SK-N-SH (cell line): ENCODE results near the gene NTM. TPM values are rescaled to one million over a fixed set of nuclear protein-coding genes. Genes with fewer than 3 reads are reported as not detected.

Experiments used
- CTCF ChIA-PET: fragments of 300-600, 350-600 bp; formaldehyde crosslinking; extraction: SDS; loops from one replicate; lab custom pipeline; 2021; lab: Yijun Ruan, JAX
- POLR2A ChIA-PET: fragments of 350-600 bp; sonication (Branson Sonifier 250); formaldehyde crosslinking; extraction: SDS; loops from one replicate; lab custom pipeline; 2020; ENCODE audit warnings: antibody characterized with exemption, inconsistent platforms; lab: Yijun Ruan, JAX
- DNase-seq: peaks from one replicate; pipeline ENCODE4 v3.0.0; 2012
- H2AFZ ChIP-seq: fragments of 200-600 bp; sonication (generic); 2 replicates; pipeline ENCODE4 v1.8.1; 2016; ENCODE audit warnings: antibody characterized with exemption, mild to moderate bottlenecking, low read depth
- H3F3A ChIP-seq: fragments of 200-600 bp; sonication (generic); replicated peaks from 2 replicates; pipeline ENCODE3; 2016; ENCODE audit warnings: antibody characterized with exemption, mild to moderate bottlenecking; ENCODE audit not compliant: insufficient read depth
- H3K27ac ChIP-seq, 2 experiments: fragments of 200-500 bp in 1 of 2; fragments of 200-600 bp in 1 of 2; sonication (Bioruptor generic) in 1 of 2; sonication (generic), shearing (Covaris generic) in 1 of 2; 2 replicates each; pipeline versions ENCODE4 v1.5.1 to v1.6.1; 2014 to 2016; ENCODE audit warnings: low read depth in 2 of 2, inconsistent platforms in 1 of 2, low read length in 1 of 2, mild to moderate bottlenecking in 1 of 2, mixed read lengths in 1 of 2
- H3K27me3 ChIP-seq: fragments of 200-600 bp; sonication (generic), shearing (Covaris generic); 2 replicates; pipeline ENCODE4 v1.6.1; 2016; ENCODE audit warnings: mixed run types; ENCODE audit not compliant: insufficient read depth
- H3K36me3 ChIP-seq, 2 experiments: fragments of 200-500 bp in 1 of 2; fragments of 200-600 bp in 1 of 2; sonication (Bioruptor generic) in 1 of 2; sonication (generic) in 1 of 2; replicated peaks in 1 of 2; 2 replicates each; pipeline versions ENCODE3 to v1.5.1; 2014 to 2016; ENCODE audit warnings: low read length in 1 of 2, mild to moderate bottlenecking in 1 of 2; ENCODE audit not compliant: insufficient read depth in 2 of 2, control insufficient read depth in 1 of 2
- H3K4me1 ChIP-seq, 2 experiments: fragments of 200-500 bp in 1 of 2; fragments of 200-600 bp in 1 of 2; sonication (Bioruptor generic) in 1 of 2; sonication (generic), shearing (Covaris generic) in 1 of 2; 2 replicates each; pipeline versions ENCODE4 v1.5.1 to v1.6.1; 2014 to 2016; ENCODE audit warnings: low read depth in 1 of 2, low read length in 1 of 2, mixed run types in 1 of 2; ENCODE audit not compliant: insufficient read depth in 2 of 2, control insufficient read depth in 1 of 2
- H3K4me2 ChIP-seq: fragments of 200-600 bp; sonication (generic), shearing (Covaris generic); 2 replicates; pipeline ENCODE4 v1.6.1; 2017; ENCODE audit warnings: mixed run types
- H3K4me3 ChIP-seq, 2 experiments: fragments of 200-500 bp in 1 of 2; fragments of 200-600 bp in 1 of 2; sonication (Bioruptor generic) in 1 of 2; sonication (generic), shearing (Covaris generic) in 1 of 2; 2 replicates each; pipeline versions ENCODE4 v1.5.1 to v1.8.1; 2014 to 2016; ENCODE audit warnings: low read depth in 2 of 2, inconsistent platforms in 1 of 2, low read length in 1 of 2, mild to moderate bottlenecking in 1 of 2, mixed read lengths in 1 of 2, moderate library complexity in 1 of 2
- H3K79me2 ChIP-seq: fragments of 200-600 bp; sonication (generic); 2 replicates; pipeline ENCODE4 v1.8.1; 2017; ENCODE audit warnings: mild to moderate bottlenecking; ENCODE audit not compliant: insufficient read depth
- H3K9ac ChIP-seq: fragments of 200-600 bp; sonication (generic); 2 replicates; pipeline ENCODE4 v1.6.1; 2017; ENCODE audit warnings: mixed run types
- H3K9me2 ChIP-seq: fragments of 200-600 bp; sonication (generic); 2 replicates; pipeline ENCODE4 v1.6.1; 2017; ENCODE audit warnings: mixed run types
- H3K9me3 ChIP-seq: fragments of 200-600 bp; sonication (generic); 2 replicates; pipeline ENCODE4 v1.6.1; 2017; ENCODE audit warnings: mixed run types, mild to moderate bottlenecking, moderate library complexity
- H4K20me1 ChIP-seq: fragments of 200-600 bp; sonication (generic); 2 replicates; pipeline ENCODE4 v1.6.1; 2017; ENCODE audit warnings: mild to moderate bottlenecking, mixed run types; ENCODE audit not compliant: insufficient read depth
- ELF1 ChIP-seq: IDR thresholded peaks from 2 replicates; pipeline ENCODE4 v1.4.0; 2012
- EP300 ChIP-seq, 2 experiments: IDR thresholded peaks; 2 replicates each; pipeline versions ENCODE4 v1.4.0 to v1.6.1; 2012; ENCODE audit warnings: borderline replicate concordance in 1 of 2, low read depth in 1 of 2, low read length in 1 of 2
- EZH2phosphoT487 ChIP-seq: fragments of 200-600 bp; sonication (generic); IDR thresholded peaks from 2 replicates; pipeline ENCODE4 v1.6.1; 2017; ENCODE audit warnings: low read depth, mixed run types, mild to moderate bottlenecking, antibody characterized with exemption, moderate library complexity, borderline replicate concordance
- FOXJ3 ChIP-seq: sonication (generic); formaldehyde crosslinking; IDR thresholded peaks from 2 replicates; pipeline ENCODE4 v1.5.1; 2020; ENCODE audit warnings: mild to moderate bottlenecking, missing genetic modification reagents
- FOXM1 ChIP-seq: IDR thresholded peaks from 2 replicates; pipeline ENCODE4 v1.4.0; 2012; ENCODE audit warnings: low read depth, mild to moderate bottlenecking
- GATA2 ChIP-seq: sonication (generic); formaldehyde crosslinking; IDR thresholded peaks from 2 replicates; pipeline ENCODE4 v1.5.0; 2020; ENCODE audit warnings: mild to moderate bottlenecking, missing genetic modification reagents
- JUND ChIP-seq: IDR thresholded peaks from 2 replicates; pipeline ENCODE4 v1.4.0; 2012
- MEF2A ChIP-seq: IDR thresholded peaks from 2 replicates; pipeline ENCODE4 v1.4.0; 2012; ENCODE audit warnings: low read depth, borderline replicate concordance
- MXI1 ChIP-seq: IDR thresholded peaks from 2 replicates; pipeline ENCODE4 v1.6.1; 2012; ENCODE audit warnings: mild to moderate bottlenecking, low read depth, low read length, improper control_type of control experiment
- NFIC ChIP-seq: IDR thresholded peaks from 2 replicates; pipeline ENCODE4 v1.4.0; 2012; ENCODE audit warnings: borderline replicate concordance
- NRF1 ChIP-seq: IDR thresholded peaks from 2 replicates; pipeline ENCODE4 v1.6.1; 2012; ENCODE audit warnings: low read depth, mild to moderate bottlenecking, low read length
- POLR2AphosphoS5 ChIP-seq: IDR thresholded peaks from 2 replicates; pipeline ENCODE4 v1.6.1; 2012; ENCODE audit warnings: low read depth, low read length
- RAD21 ChIP-seq: IDR thresholded peaks from 2 replicates; pipeline ENCODE4 v1.6.1; 2012; ENCODE audit warnings: mild to moderate bottlenecking, low read length
- RFX5 ChIP-seq: IDR thresholded peaks from 2 replicates; pipeline ENCODE4 v1.6.1; 2012; ENCODE audit warnings: mild to moderate bottlenecking, improper control_type of control experiment, low read length
- RXRA ChIP-seq: IDR thresholded peaks from 2 replicates; pipeline ENCODE4 v1.4.0; 2012; ENCODE audit warnings: low read depth, mild to moderate bottlenecking, borderline replicate concordance
- TAF1 ChIP-seq: IDR thresholded peaks from 2 replicates; pipeline ENCODE4 v1.6.1; 2012; ENCODE audit warnings: low read depth, mild to moderate bottlenecking, low read length, moderate library complexity, borderline replicate concordance
- TEAD4 ChIP-seq: IDR thresholded peaks from 2 replicates; pipeline ENCODE4 v1.4.0; 2012; ENCODE audit warnings: mild to moderate bottlenecking, borderline replicate concordance; ENCODE audit not compliant: insufficient read depth
- YY1 ChIP-seq: IDR thresholded peaks from 2 replicates; pipeline ENCODE4 v1.4.0; 2012; ENCODE audit warnings: low read depth, mild to moderate bottlenecking
- WGBS: methylation state at CpG from one replicate; pipeline ENCODE4 v1.1.6; 2017; ENCODE audit warnings: low lambda C conversion rate; 5-methylcytosine and 5-hydroxymethylcytosine counted together
- polyA plus RNA-seq, 3 experiments: library from polyadenylated mRNA; depleted of rRNA; stranded (reverse); fragments of >200 nt; gene quantifications; 2 replicates each; pipeline ENCODE4 v1.2.3, GENCODE V29; 2012
- TF ChIP-seq, protein P1 (sequence below): IDR thresholded peaks from 2 replicates; pipeline ENCODE4 v1.6.1; 2012; ENCODE audit warnings: mild to moderate bottlenecking, low read depth, low read length, moderate library complexity
- TF ChIP-seq, protein P2 (sequence below): fragments of 150-350 bp; IDR thresholded peaks from 2 replicates; pipeline ENCODE4 v1.6.1; 2016; ENCODE audit warnings: mild to moderate bottlenecking, low read depth, low read length
- TF ChIP-seq, protein P3 (sequence below): fragments of 200-600 bp; sonication (generic); IDR thresholded peaks from 2 replicates; pipeline ENCODE4 v1.6.1; 2017; ENCODE audit warnings: antibody characterized with exemption, mild to moderate bottlenecking, moderate library complexity
- TF ChIP-seq, protein P4 (sequence below): IDR thresholded peaks from 2 replicates; pipeline ENCODE4; 2012

The NTM gene
- polyA plus RNA-seq, 1 of the 3 experiments (the other 2 are of a cell fraction), result 20.0 TPM

DNA sequence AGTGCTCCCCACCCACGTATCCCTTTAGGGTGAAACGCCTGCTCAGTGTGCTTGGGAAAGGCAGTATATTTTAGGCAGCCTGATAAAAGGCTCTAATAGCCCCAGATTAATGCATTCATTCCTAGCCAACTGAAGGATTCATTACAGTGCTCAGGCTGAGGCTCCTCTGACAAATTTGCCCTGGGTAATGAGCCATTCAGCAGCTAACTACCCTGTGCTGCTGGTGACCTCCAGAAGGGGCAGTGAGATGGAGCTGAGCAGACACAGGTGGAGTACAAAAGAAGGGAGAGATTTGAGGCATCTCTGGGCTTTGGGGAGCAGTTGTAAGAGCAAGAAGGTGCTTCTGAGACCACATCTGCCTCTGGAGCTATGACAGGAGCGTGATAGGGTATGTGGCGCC, 817.0 kb downstream of the NTM start (continued):
- TF ChIP-seq, protein P1, sequence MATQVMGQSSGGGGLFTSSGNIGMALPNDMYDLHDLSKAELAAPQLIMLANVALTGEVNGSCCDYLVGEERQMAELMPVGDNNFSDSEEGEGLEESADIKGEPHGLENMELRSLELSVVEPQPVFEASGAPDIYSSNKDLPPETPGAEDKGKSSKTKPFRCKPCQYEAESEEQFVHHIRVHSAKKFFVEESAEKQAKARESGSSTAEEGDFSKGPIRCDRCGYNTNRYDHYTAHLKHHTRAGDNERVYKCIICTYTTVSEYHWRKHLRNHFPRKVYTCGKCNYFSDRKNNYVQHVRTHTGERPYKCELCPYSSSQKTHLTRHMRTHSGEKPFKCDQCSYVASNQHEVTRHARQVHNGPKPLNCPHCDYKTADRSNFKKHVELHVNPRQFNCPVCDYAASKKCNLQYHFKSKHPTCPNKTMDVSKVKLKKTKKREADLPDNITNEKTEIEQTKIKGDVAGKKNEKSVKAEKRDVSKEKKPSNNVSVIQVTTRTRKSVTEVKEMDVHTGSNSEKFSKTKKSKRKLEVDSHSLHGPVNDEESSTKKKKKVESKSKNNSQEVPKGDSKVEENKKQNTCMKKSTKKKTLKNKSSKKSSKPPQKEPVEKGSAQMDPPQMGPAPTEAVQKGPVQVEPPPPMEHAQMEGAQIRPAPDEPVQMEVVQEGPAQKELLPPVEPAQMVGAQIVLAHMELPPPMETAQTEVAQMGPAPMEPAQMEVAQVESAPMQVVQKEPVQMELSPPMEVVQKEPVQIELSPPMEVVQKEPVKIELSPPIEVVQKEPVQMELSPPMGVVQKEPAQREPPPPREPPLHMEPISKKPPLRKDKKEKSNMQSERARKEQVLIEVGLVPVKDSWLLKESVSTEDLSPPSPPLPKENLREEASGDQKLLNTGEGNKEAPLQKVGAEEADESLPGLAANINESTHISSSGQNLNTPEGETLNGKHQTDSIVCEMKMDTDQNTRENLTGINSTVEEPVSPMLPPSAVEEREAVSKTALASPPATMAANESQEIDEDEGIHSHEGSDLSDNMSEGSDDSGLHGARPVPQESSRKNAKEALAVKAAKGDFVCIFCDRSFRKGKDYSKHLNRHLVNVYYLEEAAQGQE, result no peak
- no peak for TF ChIP-seq TEAD4
- TF ChIP-seq EP300 (IDR thresholded peaks at IDR 0.05; ENCODE audit: borderline replicate concordance in 1 of 2, low read depth in 1 of 2, low read length in 1 of 2), result no peak
- no peak for TF ChIP-seq RXRA
- TF ChIP-seq NRF1, result no peak
- TF ChIP-seq, protein P2, sequence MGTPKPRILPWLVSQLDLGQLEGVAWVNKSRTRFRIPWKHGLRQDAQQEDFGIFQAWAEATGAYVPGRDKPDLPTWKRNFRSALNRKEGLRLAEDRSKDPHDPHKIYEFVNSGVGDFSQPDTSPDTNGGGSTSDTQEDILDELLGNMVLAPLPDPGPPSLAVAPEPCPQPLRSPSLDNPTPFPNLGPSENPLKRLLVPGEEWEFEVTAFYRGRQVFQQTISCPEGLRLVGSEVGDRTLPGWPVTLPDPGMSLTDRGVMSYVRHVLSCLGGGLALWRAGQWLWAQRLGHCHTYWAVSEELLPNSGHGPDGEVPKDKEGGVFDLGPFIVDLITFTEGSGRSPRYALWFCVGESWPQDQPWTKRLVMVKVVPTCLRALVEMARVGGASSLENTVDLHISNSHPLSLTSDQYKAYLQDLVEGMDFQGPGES, result no peak
- TF ChIP-seq, all 33 proteins: peak for 0

DNA sequence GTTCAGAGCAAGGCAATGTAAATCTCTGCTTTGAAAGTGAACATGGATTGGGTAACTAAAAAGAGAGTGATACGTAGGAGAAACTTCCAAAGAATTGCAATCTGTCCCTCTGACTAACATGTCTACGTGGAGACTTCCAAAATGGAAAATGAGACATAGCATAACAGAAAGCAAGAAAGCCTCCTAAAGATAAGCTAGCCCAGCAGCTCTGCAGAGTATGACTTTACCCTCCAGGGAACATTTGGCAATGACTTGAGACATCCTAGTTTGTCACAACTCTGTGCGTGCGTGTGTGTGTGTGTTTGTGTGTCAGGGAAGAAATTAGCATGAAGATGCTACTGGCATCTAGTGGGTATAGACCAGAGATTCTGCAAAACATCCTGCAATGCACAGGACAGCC, 817.4 kb downstream of the NTM start:
- no peak for DNase-seq
- H3F3A ChIP-seq, result no peaks in the 10 kb centered on the region
- H3K27ac ChIP-seq, result no peak overlapping the region
- ChIA-PET POLR2A (no interaction called here), CTCF (interaction anchor here (1.0 to 1.6 kb wide), 3 partner anchors 10 to 876 kb away, joined by 3 to 4 read pairs (median 4); no protein-coding TSS in a partner anchor)
- no peaks in the 10 kb centered on the region for H3K79me2 ChIP-seq
- no peaks in the 10 kb centered on the region for H3K9me3 ChIP-seq
- no peak overlapping the region for H2AFZ ChIP-seq
- no peaks in the 10 kb centered on the region; a peak in 1 of 4 replicates for H3K4me1 ChIP-seq
- H3K9ac ChIP-seq, result no peak overlapping the region
- H3K36me3 ChIP-seq, result no peaks in the 10 kb centered on the region
- no peak overlapping the region for H3K4me3 ChIP-seq
- 74% methylated on average over 4 of the region's 4 CpGs for WGBS
- H3K4me2 ChIP-seq, result no peak overlapping the region
- no peaks in the 10 kb centered on the region for H4K20me1 ChIP-seq
- H3K27me3 ChIP-seq, result no peaks in the 10 kb centered on the region
- TF ChIP-seq EP300 (IDR thresholded peaks at IDR 0.05; ENCODE audit: borderline replicate concordance in 1 of 2, low read depth in 1 of 2, low read length in 1 of 2), result no peak
- TF ChIP-seq FOXJ3 (CRISPR knock-in tag), result no peak
- TF ChIP-seq GATA2, result no peak
- TF ChIP-seq, protein P2, result no peak
- TF ChIP-seq YY1, result no peak
- no peak for TF ChIP-seq EZH2phosphoT487
- TF ChIP-seq FOXM1, result no peak
- TF ChIP-seq MEF2A, result no peak
- no peak for TF ChIP-seq TAF1
- TF ChIP-seq NFIC, result no peak
- TF ChIP-seq, protein P3, sequence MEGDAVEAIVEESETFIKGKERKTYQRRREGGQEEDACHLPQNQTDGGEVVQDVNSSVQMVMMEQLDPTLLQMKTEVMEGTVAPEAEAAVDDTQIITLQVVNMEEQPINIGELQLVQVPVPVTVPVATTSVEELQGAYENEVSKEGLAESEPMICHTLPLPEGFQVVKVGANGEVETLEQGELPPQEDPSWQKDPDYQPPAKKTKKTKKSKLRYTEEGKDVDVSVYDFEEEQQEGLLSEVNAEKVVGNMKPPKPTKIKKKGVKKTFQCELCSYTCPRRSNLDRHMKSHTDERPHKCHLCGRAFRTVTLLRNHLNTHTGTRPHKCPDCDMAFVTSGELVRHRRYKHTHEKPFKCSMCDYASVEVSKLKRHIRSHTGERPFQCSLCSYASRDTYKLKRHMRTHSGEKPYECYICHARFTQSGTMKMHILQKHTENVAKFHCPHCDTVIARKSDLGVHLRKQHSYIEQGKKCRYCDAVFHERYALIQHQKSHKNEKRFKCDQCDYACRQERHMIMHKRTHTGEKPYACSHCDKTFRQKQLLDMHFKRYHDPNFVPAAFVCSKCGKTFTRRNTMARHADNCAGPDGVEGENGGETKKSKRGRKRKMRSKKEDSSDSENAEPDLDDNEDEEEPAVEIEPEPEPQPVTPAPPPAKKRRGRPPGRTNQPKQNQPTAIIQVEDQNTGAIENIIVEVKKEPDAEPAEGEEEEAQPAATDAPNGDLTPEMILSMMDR, result no peak
- TF ChIP-seq JUND, result no peak
- TF ChIP-seq, protein P4, sequence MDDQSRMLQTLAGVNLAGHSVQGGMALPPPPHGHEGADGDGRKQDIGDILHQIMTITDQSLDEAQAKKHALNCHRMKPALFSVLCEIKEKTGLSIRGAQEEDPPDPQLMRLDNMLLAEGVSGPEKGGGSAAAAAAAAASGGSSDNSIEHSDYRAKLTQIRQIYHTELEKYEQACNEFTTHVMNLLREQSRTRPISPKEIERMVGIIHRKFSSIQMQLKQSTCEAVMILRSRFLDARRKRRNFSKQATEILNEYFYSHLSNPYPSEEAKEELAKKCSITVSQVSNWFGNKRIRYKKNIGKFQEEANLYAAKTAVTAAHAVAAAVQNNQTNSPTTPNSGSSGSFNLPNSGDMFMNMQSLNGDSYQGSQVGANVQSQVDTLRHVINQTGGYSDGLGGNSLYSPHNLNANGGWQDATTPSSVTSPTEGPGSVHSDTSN, result no peak
- no peak for TF ChIP-seq ELF1
- TF ChIP-seq TEAD4, result no peak
- TF ChIP-seq RAD21, result no peak
- no peak for TF ChIP-seq RFX5
- no peak for TF ChIP-seq POLR2AphosphoS5
- no peak for TF ChIP-seq MXI1
- no peaks in the 10 kb centered on the region for H3K9me2 ChIP-seq
